Activated CD8-positive, alpha-beta memory T cell treated with anti-CD3 and anti-CD28 coated beads for 4 hours (primary cell): ENCODE data around the gene C4orf50.

Source experiments
- DNase-seq, 2 donors: peaks; one replicate each; pipeline ENCODE4 v3.0.0-alpha.2; 2020; ENCODE audit warnings: low read depth in 2 of 2

The C4orf50 gene

GRCh38 chr4:5921101-5921980, 96.9 kb downstream of the C4orf50 start:
- DNase-seq = no peak

DNA sequence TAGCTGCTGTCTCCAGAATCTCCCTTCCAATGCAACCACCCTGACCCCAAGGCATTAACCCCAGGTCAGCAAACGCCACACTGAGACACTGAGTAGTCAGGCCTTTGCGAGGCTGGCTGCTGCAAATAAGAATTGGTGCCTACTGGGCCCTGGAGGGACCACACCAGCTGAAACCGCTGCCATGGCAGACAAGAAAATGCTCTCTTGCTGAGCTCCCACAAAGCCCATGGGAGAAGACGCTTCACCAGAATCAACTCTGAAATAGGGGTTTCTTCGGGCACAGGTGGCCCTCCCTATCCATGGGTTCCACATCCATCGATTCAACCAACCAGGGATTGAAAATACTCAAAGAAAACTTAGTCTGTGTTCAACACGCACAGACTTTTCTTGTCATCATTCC, 98.7 kb downstream of the C4orf50 start:
- DNase-seq = no peak

DNA sequence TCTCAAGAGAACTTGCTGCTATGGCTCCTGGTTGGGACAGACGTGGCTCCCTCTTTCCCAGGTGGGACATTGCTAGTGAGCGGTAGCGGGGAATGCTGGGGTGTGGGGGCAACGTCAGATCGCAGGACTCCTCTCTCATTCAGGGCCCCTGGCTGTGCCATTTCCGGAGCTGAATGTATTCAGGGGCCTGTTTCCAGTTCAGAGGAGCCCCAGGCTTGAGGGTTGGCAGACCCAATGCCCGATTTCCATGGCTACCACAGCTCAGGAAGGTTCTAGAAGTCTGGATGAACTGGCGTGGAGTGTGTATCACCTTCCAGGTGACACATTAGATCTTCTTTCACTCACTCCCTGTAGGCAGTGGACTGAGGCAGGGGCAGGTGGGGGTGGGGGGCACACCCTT, 99.2 kb downstream of the C4orf50 start:
- DNase-seq = no peak

GRCh38 chr4:5918331-5918985, 99.8 kb downstream of the C4orf50 start:
- DNase-seq = no peak

DNA sequence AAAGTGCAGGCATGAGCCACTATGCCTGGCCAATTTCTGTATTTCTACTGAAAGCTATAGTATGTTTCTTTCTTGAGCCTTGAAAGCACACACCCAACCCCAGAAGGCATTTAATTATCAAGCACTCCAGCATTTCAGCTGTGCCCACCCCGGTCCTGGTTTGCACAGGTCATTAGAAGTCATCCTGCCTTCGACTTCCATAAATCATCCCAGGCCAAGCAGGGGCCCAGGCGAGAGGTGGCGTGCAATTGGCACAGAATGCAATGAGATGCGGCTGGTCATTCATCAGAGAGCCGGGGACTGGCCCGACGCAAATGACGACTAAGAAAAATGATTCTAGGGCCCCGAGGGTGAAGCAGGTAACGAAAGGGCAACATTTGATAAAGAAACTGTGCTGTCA, 100.6 kb downstream of the C4orf50 start:
- DNase-seq = no peak

DNA sequence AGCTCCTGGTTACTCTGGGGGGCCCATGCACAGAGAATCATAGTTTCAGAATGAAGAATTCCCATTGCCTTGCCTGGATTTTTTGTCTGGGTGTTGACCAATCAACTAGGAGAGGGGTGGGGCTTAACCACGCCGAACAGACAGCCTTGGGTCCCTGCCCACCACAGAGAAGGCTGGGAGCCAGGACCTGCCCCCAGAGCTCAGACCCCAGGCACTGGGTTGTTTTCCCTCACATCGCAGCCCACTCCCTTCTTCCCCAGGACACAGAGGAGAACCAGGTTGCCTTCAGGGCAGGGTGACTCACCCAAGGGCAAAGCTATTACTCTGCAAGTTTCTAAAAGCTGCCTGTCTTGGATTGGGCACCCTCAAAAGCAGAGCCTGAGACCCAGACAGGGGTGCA, 102.0 kb downstream of the C4orf50 start:
- no peak for DNase-seq

GRCh38 chr4:5913454-5913853, 104.8 kb downstream of the C4orf50 start:
- no peak for DNase-seq

GRCh38 chr4:5912614-5913019, 105.6 kb downstream of the C4orf50 start:
- DNase-seq = no peak

DNA sequence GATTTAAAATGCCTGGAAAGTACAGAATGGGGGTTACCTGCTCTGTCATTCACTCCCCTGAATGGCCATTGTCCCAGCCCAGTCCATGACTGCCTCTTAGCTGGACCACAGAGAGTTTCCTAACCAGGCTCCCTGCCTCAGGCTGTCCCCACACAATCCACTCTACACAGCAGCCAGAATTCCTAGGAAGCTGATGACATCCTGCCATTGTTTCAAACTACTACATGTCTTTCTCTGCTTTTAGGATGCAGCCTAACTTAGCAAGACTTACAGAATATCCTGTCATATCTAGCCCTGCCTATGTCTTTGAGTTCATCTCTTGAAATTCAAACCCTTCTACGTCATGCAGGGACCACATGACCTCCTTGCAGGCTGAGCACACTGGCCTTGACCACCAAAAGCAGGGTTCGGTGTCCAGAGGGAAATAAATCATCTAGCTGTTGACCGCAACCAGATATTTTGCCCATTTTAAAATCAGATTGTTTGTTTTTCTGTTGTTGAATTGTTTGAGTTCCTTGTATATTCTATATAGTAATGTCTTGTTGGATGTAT, 109.3 kb downstream of the C4orf50 start:
- no peak for DNase-seq

- DNase-seq = no peak
These were observed 112.0 kb downstream of the C4orf50 start for GRCh38 chr4:5906191-5906590.

DNA sequence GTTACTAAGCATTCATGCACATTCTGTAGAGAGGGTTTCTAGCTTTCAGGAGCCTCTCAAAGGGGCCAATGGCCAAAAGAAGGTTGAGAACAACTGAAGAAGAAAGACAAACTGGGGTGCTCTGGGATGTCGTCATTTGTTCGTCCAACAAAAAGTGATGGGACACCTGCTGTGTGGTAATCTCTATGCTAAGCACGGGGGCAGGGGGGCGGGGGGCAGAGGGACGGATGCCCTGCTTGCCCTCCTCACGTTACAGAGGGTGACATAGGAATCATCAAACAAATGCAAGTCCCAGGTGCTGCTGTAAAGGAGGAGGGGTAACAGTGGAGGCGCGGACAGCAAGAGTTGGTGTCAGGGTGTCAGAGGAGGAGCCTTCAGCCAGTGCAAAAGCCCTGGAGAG, 112.5 kb downstream of the C4orf50 start:
- DNase-seq = no peak

DNA sequence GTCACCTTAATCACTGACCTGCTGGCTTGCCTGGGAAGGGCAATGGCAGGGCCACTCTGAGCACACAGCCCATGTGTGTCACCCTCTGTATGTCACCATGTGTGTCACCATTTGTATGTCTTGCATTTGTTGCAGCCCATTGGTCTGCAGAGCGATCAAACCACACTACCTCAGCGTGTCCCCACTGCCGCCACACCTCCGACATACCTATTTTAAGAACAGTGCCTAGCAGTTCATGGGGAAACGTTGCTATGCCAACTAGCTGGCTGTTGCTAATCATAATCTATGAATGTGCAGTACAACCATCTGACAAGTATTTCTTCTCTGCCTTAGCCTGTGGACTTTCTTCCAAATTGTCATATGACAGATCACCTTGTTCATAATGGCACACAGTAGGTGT, 117.4 kb downstream of the C4orf50 start:
- no peak for DNase-seq

- DNase-seq = no peak
These were observed 118.3 kb downstream of the C4orf50 start for GRCh38 chr4:5899881-5900280.

DNA sequence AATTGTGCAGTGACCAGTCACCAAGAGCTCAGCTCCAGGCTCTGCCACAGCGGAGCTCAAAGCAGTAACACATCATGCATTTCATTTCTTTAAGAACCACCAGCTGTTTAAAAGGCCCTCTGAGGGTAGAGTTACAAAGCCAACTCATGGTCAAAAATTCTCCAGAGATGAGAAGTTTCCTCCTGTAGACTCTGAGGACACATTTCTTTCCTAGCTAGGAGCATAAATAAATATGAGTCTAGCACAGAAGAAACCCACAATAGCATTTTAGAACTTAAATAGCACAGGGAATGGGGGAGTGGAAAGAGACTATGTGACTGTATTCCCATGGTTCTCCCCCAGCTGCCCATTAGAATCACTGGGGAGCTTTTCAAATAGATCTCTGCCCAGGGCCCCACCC, 118.8 kb downstream of the C4orf50 start:
- no peak for DNase-seq

DNA sequence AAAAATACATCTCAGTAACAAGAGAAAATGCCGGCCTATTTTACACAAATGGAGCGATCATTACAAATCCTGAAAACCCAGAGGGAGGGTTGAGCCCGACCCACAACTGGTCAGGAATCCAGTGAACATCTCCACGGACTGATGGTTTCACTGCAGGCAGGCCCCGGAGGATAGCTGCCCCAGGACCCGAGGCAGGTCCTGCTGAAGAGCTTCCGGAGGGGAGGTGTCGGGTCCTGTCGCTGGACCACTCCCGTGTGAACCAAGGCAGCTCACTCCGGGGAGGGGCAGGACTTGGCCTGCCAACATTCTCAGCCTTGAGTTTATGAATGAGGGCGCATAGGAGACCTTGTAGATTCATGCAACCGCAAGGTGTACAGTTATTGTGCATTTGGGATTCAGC, 120.6 kb downstream of the C4orf50 start:
- no peak for DNase-seq

DNA sequence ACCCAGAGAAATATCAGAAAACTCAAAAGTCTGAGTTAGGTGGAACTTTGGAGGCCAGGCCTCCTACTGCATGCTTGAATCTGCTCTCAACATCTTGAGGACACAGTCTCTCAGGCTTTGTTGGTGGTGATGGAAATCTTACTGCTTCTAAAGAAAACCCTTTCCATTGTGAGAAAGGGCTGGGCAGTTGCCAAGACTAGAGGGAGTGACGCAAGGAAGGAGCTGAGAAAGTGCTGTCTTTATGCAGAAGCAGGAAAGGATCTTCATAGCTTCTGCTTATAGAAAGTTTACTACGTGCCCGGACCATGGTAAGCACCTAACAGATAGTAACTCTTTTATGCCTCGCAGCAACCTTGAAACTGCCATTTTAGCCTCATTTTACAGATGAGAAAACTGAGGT, 122.9 kb downstream of the C4orf50 start:
- no peak for DNase-seq

- no peak for DNase-seq
These were observed 124.0 kb downstream of the C4orf50 start for GRCh38 chr4:5894266-5894665.

DNA sequence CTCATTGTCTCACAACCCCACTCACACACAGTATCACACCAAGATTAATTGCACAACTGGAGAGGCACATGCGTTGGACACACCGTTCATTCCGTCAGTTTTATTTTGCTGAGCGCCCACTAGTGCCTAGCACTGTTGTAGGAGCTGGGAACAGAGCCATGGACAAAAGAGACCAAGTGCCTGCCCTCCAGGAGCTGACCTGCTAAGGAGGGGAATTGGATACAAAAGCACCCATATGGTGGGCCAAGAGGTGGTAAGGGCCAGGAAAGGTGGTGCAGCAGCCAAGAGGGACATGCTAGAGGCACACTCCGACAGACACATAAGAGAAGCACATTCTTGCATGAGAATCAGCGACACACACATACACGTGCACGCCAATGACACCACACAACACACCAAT, 124.6 kb downstream of the C4orf50 start:
- no peak for DNase-seq

DNA sequence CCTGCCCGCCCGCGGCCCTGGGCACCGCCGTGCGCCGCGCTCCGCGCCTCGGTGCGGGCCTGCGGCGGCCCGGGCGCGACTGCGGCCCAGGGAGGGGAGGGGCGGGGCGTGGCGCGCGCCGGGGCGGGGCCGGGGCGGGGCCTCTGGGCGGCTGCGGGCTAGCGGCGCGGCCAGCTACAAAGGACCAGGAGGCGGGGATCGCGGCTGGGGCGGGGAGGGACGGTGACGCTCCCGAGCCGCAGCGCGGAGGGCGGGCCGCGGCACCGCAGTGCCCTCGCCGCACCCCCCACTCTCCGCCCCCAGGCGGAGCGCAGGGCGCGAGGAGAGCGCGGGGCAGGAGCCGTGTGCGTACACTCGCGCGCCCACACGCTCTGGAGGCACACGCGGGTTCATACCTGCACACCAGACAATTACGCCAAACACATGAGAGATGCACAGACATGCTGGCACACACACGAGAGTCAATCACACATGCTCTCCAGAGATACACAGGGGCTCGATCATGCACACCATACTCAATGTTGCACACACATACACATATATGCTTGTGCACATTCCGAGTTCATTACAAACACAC, 125.1 kb downstream of the C4orf50 start, which contains the start of gene CRMP1:
Gene CRMP1 (minus strand): TSS at position 83 of the 577 bp plus-strand sequence. CDS start 117 bp downstream, outside the sequence.
- no peak for DNase-seq

DNA sequence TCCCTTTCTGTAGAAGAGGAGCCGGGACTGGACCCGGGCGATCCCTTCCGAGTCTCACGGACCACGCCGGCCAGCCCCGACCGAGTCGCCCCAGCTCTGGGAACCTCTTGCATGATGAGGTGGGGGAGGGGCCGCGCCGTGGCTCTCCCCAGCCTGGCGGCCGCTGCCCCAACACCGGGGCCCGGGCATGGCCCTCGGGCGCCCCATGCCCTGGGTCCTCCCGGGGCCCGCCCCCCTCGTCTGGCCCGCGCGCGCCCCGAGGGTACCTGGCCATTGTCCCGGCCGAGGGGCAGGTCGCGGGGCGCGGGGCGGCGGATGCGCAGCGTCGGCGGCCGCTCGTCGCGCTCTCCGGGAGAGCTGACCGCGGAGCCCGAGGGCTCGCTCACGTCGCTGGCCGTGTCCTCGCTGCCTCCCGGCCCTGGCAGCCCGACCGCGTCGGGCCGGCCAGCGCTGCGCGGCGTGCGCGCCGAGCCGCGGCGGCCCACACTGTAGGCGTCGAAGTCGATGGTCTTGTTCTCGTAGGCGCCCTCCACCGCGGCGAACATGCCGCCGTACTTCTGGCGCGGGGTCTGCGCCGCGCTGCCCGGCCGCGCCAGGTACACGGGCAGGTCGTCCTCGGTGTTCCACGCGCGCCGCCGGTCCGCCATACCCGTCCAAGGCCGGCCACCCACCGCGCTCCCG, 125.8 kb downstream of the C4orf50 start:
- DNase-seq = no peak

GRCh38 chr4:5891563-5892322, 126.5 kb downstream of the C4orf50 start:
- DNase-seq = no peak
